ENCODE measurements around the gene PCBP3.

The PCBP3 gene

DNA sequence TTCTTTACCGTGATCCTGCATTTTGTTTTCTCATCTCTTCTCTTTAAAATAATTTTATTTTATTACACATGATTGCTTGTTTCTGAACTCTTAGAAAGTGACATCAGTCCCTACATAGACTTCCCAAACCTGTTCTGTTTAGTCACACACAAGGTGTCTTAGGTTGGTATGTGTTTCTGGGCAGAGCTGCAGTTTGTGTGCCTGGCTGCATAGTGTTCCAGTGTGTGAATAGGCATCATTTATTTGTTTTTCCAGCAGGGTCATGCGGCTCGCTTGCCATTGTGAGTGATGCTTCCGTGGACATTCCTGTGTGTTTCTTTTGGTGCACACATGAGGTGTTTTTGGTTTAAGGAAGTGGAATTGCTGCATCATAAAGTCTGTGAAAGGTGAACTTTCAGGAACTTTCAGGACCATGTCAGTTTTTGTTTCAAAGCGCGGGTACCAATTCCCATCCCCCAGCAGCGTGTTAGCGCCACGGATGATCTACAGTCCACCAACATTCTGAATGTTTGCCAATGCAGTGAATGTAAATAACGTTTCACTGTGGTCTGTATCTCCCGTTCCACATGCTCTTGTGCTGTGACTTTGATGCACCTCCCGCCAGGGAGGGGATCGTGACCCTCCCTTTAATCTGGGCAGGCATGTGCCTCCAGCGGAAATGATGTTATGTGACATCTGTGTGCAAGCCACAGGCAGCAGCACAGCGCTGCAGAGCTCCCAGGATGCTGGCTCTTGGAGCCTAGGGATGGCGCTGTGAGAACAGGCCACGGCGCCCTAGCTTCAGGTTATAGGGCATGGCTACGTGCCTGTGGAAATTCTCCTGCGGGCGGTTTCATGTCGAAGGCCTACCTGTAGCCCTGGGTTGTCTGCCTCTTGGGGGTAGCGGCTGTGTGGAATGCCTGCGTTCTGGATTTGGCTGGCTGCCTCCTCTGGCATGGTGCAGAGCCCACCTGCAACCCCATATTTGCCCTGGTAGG, 193.5 kb downstream of the PCBP3 start:
- Histone ChIP-seq H3K4me3 (no peak overlapping the region), H3K27ac (no peak overlapping the region)
- TF ChIP-seq, protein P1, sequence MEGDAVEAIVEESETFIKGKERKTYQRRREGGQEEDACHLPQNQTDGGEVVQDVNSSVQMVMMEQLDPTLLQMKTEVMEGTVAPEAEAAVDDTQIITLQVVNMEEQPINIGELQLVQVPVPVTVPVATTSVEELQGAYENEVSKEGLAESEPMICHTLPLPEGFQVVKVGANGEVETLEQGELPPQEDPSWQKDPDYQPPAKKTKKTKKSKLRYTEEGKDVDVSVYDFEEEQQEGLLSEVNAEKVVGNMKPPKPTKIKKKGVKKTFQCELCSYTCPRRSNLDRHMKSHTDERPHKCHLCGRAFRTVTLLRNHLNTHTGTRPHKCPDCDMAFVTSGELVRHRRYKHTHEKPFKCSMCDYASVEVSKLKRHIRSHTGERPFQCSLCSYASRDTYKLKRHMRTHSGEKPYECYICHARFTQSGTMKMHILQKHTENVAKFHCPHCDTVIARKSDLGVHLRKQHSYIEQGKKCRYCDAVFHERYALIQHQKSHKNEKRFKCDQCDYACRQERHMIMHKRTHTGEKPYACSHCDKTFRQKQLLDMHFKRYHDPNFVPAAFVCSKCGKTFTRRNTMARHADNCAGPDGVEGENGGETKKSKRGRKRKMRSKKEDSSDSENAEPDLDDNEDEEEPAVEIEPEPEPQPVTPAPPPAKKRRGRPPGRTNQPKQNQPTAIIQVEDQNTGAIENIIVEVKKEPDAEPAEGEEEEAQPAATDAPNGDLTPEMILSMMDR (IDR thresholded peaks at IDR 0.05) = no peak
- DNase-seq (ENCODE audit: low spot score) = peak; percentile 19

DNA sequence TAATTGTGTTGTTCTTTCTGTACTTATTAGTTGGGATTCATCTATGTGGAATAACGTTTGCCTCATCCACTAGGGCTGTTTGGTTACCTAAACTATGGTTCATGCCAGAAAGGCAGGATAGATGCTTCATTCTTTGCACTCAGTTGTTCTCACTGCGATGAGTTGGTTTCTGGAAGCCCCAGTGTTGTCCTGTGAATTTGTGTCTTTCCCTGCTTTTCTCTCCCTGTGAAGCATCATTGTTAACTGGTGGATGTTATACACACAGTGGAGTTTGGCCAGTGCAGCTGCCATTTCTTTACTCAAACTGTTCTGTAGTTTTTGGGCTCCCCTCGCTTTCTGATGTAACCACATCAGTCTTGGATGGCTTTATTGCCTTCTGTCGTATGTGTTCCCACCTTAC, 194.4 kb downstream of the PCBP3 start:
- DNase-seq (ENCODE audit: low spot score) = no peak
- Histone ChIP-seq H3K27ac (no peak overlapping the region), H3K4me3 (no peak overlapping the region)
- TF ChIP-seq, protein P1 (IDR thresholded peaks at IDR 0.05) = no peak

DNA sequence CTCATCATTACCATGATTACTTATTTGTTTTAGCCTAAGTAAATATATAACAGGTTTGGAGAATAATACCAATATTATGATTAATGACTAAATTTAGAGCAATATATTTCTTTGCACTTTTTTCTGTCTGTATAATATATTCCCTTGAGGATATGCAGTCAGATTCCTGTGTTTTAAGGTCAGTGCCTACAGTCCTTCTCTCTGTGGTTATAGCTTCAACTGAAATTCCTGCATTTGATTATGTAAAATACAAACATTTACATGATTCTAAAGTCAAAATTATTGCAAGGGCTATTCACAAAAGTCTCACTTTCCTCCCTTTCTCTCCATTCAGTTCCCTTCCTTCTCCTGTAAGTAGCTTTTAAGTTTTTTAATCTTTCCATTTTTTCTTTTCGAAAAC, 195.1 kb downstream of the PCBP3 start:
- no peak overlapping the region for H3K4me3 ChIP-seq
- no peak for DNase-seq (ENCODE audit: low spot score)
- TF ChIP-seq, protein P1 (IDR thresholded peaks at IDR 0.05) = no peak

DNA sequence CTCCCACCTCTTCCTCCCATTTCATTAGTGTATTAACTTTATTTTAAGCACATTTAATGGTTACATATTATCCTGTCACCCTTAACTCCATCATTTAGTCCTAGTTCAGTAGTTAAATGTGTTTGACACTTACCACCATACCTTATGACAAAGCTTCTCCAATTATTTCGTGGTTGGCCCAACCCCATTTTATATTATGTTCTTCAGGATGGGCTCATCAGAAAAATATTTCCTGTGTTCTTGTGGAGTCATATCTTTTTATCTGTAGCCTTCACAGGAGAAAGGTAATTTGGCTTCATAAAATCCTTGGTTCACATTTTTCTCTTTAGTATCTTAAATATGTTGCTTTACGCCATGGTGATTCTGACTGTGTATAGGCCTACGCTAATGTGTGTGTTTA, 195.7 kb downstream of the PCBP3 start:
- no peak overlapping the region for H3K4me3 ChIP-seq
- no peak overlapping the region for H3K27ac ChIP-seq
- no peak for DNase-seq (ENCODE audit: low spot score)
- TF ChIP-seq, protein P1 (IDR thresholded peaks at IDR 0.05) = no peak

More for the DNA sequence above, 195.1 kb downstream of the PCBP3 start:
- H3K27ac ChIP-seq = no peak overlapping the region

DNA sequence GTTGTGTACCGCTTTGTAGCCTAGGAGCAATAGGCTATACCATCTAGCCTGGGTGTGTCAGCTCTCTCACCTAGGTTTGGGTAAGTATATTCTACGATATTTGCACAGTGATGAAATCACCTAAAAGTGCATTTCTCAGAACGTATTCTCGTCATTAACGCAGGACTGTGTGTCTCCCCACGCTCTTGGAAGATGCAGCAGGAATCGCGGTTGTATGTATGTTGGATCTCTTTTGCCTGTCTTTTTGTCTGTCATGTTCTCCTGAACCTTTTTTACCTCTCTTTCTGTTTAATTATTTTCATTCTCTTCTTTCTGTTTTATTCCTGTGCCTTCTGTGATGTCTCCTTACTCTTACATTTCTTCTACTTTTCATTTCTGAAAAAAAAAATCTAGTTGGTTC, 197.5 kb downstream of the PCBP3 start:
- Histone ChIP-seq H3K4me3 (no peak overlapping the region), H3K27ac (no peak overlapping the region)
- no peak for DNase-seq (ENCODE audit: low spot score)
- TF ChIP-seq, protein P1 (IDR thresholded peaks at IDR 0.05) = no peak

DNA sequence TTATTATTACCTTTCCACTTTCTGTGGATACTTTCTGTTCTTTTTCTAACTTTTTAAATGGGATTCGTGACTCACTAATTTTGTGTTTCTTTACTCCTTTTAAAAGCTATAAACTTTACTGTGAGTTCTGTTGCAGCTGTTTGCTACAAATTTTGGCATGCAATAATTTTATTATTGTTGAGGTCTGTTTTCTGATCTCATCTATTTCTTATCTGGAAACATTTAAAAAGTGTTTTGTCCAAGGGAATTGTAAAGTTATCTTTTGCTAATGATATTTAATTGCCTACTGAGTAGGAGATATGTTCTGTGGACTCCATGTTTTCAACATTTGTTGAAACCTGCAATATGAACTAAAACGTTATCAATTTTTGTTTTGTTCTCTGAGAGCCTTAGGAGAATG, 199.9 kb downstream of the PCBP3 start:
- DNase-seq (ENCODE audit: low spot score) = no peak
- TF ChIP-seq, protein P1 (IDR thresholded peaks at IDR 0.05) = no peak
- H3K27ac ChIP-seq = no peak overlapping the region
- H3K4me3 ChIP-seq = no peak overlapping the region

DNA sequence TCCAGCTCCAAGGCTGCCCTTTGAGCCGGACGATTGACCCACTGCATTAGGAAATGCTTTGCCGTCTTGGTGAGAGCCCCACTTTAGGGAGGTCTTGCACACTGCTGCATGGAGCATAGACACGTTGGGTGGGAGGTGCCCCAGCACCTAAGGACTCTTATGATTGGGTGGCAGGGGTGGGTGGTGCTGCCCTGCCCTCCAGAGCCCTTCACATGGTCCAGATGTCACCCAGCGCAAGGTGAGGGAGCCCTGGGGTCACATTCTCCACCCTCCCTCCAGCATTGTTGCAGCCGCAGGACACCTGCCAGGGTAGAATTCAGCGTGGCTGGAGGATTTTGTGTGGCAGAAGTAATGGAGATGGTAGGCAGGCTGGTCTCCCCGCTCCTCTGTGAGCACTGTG, 200.7 kb downstream of the PCBP3 start:
- no peak overlapping the region for H3K4me3 ChIP-seq
- TF ChIP-seq, protein P1 (IDR thresholded peaks at IDR 0.05) = no peak
- no peak overlapping the region for H3K27ac ChIP-seq
- peak; percentile 62 for DNase-seq (ENCODE audit: low spot score)
